Measurements from ENCODE around the gene SH3D21.

DNA sequence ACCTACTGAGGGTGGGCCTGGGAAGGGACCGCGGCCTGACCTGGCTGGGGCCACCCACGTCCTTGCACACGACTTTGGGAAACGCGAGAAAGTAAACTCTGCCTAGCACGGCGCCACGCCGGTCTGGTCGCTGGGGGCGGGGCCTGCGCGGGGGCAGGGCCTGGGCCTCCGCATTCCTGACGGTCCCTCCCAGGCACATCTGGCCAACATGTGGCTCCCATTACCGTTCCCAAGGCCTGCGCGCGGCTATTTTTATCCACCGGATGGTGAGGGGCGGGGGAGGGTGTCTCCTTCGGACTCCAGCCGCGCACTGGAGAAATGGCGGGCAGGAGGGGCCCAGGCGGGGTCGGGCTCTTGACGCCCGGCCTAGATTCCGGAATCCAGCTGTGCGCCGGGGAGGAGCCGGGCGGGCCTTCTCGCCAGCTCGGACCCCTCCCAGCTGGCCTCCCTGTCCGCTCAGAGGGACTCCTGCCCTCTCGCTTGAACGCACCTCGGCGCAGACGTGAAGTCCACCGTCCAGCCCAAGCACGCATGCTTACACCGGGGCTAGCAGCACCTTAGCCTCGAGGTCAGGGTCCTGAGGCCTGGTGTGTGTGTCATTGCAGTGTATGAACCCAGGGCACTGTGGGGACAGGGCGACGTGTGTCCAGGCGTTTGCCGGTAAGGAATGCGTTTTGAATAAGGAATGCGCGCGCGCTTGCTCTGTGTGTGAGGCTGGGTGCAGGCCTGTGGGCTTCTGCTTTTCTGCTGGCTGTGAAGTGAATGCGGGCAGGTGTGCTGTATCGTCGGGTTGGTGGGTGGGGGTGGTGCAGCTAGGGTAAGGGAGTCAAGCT lies 15.2 kb downstream of the SH3D21 start:
- TF ChIP-seq, protein P1, sequence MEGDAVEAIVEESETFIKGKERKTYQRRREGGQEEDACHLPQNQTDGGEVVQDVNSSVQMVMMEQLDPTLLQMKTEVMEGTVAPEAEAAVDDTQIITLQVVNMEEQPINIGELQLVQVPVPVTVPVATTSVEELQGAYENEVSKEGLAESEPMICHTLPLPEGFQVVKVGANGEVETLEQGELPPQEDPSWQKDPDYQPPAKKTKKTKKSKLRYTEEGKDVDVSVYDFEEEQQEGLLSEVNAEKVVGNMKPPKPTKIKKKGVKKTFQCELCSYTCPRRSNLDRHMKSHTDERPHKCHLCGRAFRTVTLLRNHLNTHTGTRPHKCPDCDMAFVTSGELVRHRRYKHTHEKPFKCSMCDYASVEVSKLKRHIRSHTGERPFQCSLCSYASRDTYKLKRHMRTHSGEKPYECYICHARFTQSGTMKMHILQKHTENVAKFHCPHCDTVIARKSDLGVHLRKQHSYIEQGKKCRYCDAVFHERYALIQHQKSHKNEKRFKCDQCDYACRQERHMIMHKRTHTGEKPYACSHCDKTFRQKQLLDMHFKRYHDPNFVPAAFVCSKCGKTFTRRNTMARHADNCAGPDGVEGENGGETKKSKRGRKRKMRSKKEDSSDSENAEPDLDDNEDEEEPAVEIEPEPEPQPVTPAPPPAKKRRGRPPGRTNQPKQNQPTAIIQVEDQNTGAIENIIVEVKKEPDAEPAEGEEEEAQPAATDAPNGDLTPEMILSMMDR (IDR thresholded peaks at IDR 0.05; ENCODE audit: low read depth, low read length, poor library complexity, severe bottlenecking), result no peak
- no peak for TF ChIP-seq EZH2phosphoT487 (IDR thresholded peaks at IDR 0.05; ENCODE audit: borderline replicate concordance, low read length)

Data from DOHH2 (cell line).